HG02678 (cell line): ENCODE results near the gene IP6K1.
"Not testable (repeated sequence)": the region's sequence is repeated elsewhere in the genome, so short reads cannot be mapped to it uniquely, and the experiment has no call there.

ENCODE experiments used
- ATAC-seq: cut with Tn5 transposase; IDR thresholded peaks from one replicate; pipeline ENCODE4 v1.9.1; 2021; ENCODE audit warnings: mild to moderate bottlenecking, moderate library complexity; ENCODE audit not compliant: unreplicated experiment

IP6K1 gene

DNA sequence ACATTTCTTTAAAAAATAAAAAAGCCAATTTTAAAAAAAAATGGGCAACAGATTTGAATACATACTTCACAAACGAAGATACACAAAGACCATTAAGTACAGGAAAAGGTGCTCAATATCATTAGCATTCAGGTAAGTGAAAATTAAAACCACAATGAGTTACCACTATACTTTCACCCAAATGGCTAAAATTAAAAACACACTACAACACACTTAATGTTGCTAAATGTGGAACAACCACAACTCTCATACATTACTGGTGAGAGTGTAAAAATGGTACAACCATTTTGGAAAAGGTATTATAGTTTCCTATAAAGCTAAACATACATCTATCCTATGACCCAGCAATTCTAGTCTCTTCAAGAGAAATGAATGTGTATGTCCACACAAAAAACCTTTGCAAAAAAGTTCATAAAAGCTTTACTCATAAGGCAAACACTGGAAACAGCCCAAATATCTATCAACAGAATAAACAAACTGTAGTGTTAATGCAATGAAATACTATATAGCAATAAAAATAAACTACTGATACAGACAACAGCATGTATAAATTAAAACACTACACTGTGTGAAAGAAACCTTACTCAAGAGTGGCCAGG lies 14.9 kb downstream of the IP6K1 start:
- ATAC-seq, result no peak

- no peak for ATAC-seq
Observed at GRCh38 chr3:49769926-49770325, 16.4 kb downstream of the IP6K1 start.

DNA sequence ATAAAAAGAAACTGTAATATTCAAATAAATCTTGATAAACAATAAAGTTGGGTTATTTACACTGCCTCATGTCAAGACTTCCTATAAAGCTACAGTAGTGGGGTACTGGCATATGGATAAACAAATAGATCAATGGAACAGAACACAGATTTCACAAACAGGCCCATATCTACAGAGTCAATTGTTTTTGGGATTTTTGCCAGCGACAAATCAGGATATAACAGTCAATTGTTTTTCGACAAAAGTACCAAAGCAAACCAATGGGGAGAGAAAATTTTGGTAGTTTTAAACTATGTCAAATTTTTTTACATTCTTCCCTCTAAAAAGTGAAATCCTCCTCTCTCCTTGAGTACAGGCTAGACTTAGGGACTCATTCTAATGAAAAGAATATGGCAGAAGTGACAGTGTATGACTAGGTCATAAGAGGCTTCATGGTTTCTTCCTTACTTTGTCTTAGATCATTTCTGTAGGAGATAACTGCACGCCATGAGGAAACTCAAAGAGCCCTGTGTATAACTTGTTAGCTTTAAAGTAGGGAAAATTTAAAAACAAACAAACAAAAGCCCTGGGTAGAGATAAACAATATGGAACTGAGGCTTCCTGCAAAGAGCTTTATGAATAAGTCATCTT lies 16.9 kb downstream of the IP6K1 start:
- ATAC-seq, result no peak

DNA sequence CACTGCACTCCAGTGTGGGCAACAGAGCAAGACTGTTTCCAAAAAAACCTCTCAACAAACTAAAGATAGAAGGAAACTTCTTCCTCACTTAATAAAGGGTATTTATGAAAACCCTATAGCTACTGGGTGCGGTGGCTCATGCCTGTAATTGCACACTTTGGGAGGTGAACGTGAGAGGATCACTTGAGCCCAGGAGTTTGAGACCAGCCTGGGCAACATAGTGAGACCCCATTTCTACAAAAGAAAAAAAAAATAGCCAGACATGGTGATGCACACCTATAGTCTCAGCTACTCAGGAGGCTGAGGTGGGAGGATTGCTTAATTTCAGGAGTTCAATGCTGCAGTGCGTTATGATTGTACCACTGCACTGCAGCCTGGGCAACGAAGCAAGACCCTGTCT lies 22.4 kb downstream of the IP6K1 start:
- ATAC-seq, result no peak

DNA sequence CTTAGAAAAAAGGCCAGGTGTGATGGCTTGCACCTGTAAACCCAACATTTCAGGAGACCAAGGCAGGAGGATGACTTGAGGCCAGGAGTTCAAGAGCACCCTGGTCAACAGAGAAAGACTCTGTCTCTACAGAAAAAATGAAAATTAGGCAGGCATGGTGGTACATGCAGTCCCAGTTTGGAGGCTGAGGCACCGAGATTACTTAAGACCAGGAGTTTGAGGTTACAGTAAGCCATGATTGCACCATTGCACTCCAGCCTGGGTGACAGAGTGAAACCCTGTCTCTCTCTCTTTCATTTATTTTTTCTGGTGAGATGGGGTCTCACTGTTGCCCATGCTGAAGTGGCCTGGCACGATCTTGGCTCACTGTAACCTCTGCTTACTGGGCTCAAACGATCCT lies 24.7 kb downstream of the IP6K1 start:
- no peak for ATAC-seq

GRCh38 chr3:49759226-49759625 lies 27.1 kb downstream of the IP6K1 start:
- ATAC-seq, result no peak

DNA sequence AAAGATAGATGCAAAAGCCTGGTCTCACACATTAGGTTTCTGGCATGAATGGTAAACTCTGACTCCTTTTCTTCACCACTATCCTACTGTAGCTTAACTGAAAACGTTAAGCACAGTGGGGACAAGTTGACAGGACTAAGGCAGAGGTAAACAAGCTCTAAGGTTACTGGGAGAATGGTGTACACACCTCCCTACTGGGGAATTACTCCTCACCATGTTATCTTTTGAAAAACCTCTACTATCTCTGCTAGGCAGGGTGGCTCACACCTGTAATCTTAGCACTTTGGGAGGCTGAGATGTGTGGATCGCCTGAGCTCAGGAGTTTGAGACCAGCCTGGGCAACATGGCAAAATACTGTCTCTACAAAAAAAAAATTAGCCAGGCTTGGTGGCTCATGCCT lies 29.1 kb downstream of the IP6K1 start:
- ATAC-seq, result no peak

DNA sequence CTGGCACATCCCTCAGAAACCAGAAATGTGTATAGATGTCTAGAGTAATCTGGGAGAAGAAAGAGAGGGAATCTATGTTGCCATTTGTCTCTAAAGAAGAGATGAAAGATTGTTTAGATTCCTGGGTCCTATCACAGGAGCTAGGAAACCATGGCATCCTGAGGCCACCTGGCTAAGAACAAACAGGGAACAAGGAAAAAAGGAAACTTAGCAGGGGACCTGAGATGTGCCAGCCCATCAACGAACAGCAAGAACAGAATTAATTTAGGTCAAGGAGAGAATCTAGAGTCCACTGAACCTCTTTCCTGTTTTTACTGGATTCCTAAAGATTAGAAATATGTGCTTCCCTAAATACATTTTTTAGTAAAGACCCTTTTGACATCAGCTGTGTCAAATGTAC lies 30.3 kb downstream of the IP6K1 start:
- ATAC-seq, result no peak

GRCh38 chr3:49754536-49754935 lies 31.8 kb downstream of the IP6K1 start:
- no peak for ATAC-seq

GRCh38 chr3:49751501-49751900 lies 34.8 kb downstream of the IP6K1 start:
- no peak for ATAC-seq

DNA sequence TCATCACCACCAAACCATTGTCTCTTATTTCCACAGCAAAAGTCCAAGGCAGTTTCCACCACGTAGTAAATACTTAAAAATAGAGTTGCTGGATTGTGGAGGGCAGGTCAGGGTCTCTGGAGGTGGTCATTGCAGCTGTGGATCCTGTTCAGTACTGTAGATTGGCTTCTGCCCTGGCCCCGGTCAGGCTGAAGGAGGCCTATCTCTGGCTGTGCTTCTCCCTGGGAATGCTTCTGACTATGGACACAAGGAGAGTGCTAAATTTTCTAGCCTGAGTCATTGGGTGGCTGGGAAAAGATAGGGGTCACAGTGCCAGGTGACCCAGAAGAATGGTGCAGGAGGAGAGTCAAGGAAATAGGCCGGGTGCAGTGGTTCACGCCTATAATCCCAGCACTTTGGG lies 36.3 kb downstream of the IP6K1 start:
- no peak for ATAC-seq

DNA sequence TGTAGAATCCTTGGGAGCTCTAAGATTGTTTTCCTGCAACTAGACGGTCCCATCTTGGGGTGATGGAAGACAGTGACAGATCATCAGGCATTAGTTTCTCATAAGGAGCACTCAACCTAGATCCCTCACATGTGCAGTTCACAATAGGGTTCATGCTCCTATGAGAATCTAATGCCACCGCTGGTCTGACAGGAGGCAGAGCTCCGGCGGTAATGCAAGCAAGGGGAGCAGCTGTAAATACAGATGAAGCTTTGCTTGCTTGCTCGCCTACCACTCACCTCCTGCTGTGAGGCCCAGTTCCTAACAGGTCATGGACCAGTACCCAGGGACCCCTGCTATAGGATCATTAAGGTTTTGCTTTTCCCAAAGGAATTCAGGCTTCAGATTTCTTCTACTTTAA lies 37.5 kb downstream of the IP6K1 start:
- ATAC-seq, result not testable (repeated sequence)

- no peak for ATAC-seq
Observed at GRCh38 chr3:49747792-49748480, 38.4 kb downstream of the IP6K1 start.

GRCh38 chr3:49745986-49746385 lies 40.4 kb downstream of the IP6K1 start:
- ATAC-seq, result no peak

- no peak for ATAC-seq
Observed at GRCh38 chr3:49740427-49740826, 45.9 kb downstream of the IP6K1 start.

DNA sequence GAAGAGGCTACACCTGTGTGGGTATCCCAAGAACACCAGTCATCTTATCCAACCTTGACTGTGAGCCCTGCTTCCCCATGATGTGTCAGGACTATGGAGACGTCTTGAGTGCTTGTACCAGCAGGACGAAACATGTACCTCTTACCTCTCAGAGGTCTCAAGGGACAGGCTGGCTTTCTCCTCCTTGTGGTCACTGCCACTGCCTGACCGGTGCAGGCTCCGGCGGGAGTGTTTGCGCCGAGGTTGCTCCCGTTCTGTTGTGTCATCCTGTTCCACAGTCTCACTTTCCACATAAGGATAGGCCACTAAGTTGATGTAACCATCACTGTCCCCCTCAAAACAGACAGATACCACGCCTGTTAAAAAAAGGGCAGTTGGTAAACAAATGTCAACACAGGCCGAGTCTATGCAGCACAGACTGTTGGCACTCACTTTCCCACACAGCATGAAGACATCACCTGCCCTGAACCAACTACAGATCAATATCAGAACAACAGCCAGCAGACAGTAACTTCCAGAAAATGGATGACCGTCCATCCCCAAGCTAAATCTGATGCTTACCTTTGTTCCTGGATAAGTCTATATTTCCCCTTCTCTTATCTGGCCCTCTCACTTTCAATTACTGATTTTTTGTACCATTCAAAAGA lies 48.2 kb downstream of the IP6K1 start:
- no peak for ATAC-seq

GRCh38 chr3:49734752-49735151 lies 51.6 kb downstream of the IP6K1 start:
- no peak for ATAC-seq

DNA sequence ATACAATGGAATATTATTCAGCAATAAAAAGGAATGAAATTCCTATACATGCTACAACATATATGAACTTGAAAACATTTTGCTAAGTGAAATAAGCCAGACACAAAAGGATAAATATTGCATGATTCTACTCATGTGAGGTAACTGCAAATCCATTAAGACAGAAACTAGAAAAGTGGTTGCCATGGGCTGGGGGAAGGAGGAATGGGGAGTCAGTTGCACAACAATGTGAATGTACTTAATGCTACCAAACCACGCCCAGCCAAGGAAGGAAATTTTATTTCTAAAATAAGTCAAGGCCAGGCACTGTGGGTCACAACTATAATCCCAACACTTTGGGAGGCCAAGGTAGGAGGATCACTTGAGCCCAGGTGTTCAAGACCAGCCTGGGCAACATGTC lies 52.8 kb downstream of the IP6K1 start:
- ATAC-seq, result no peak

DNA sequence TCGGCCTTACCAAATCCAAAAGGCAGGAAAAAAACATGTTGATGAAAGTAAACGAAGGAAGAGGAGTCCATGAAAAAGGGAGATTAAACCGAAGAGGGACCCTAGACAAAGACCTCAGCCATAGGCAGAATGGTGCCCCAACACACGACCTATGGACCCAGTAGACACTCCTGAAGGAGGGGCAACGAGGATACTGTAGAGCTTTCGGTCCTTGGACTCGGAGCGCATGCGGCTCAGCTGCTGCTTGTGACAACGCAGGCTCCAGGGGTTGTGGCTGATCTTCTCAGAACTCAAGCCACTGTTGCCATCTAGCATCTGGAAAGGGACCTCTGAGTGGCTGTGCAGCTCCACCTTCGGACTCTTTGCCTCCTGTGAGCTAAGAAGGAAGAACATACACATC lies 53.7 kb downstream of the IP6K1 start:
- no peak for ATAC-seq

GRCh38 chr3:49729966-49730609 lies 56.3 kb downstream of the IP6K1 start:
- no peak for ATAC-seq

DNA sequence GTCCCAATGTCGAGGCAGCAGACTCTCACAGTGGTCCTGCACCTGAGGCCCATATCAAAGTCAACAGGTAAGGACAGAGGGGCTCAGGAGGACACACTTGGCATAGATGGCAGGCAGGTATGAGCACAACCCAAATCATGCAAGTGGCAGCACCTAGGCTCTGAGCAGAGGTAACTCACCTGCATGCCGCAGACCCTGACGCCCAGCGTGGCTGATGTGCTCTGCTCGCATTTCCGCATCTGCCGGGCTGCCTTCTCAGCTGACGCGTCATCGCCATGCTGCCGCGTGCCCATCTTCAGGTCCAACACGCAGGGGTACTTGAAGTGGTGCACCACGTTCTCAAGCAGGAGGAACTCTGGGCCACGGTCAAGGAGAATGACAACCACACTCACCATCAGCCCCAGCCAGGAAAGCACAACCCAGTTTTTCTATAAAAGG lies 58.4 kb downstream of the IP6K1 start:
- ATAC-seq, result no peak
